MG63 (cell line): ENCODE data around the gene IPO8. TPM values are rescaled to one million over a fixed set of nuclear protein-coding genes. Genes with fewer than 3 reads are reported as not detected.

Experiments used
- DNase-seq: peaks from one replicate; pipeline ENCODE4 v3.0.0-alpha.2; 2020
- H3K27me3 ChIP-seq: fragments of 250-450 bp; sonication (Bioruptor Pico); 2 replicates; pipeline ENCODE4 v1.5.1; 2020; ENCODE audit warnings: mild to moderate bottlenecking, moderate library complexity
- H3K36me3 ChIP-seq: fragments of 250-450 bp; sonication (Bioruptor Pico); 2 replicates; pipeline ENCODE4 v1.5.1; 2020; ENCODE audit warnings: mild to moderate bottlenecking, moderate library complexity
- H3K4me3 ChIP-seq: fragments of 250-450 bp; sonication (Bioruptor Pico); 2 replicates; pipeline ENCODE4 v1.5.1; 2020; ENCODE audit warnings: mild to moderate bottlenecking, moderate library complexity
- H3K9me3 ChIP-seq: fragments of 250-450 bp; sonication (Bioruptor Pico); 2 replicates; pipeline ENCODE4 v1.5.1; 2020; ENCODE audit warnings: mild to moderate bottlenecking, moderate library complexity
- total RNA-seq: library from RNA; depleted of rRNA; stranded (reverse); fragments of >200 nt; shearing (Covaris generic); gene quantifications from 2 replicates; pipeline ENCODE4 v1.2.3, GENCODE V29; 2014; ENCODE audit warnings: low replicate concordance; rRNA removed

Gene IPO8
- 27.9 and 36.3 TPM in 2 replicates for total RNA-seq

GRCh38 chr12:30695199-30696102 lies at the start of gene IPO8:
Gene IPO8 (minus strand): TSS chr12:30695869. CDS start chr12:30695647, 222 bp downstream.
- H3K4me3 ChIP-seq = peak within 1 kb of the TSS; percentile 94
- DNase-seq = peak; percentile 98
- H3K27me3 ChIP-seq = no peaks in the 10 kb centered on the region
- no peaks in the 10 kb centered on the region for H3K9me3 ChIP-seq
- H3K36me3 ChIP-seq = no peaks in the 10 kb centered on the region

- Histone ChIP-seq H3K4me3 (no peak overlapping the region), H3K9me3 (peaks cover 5% of the 10 kb centered on the region; the same call in 1 of the 2 replicates), H3K36me3 (peaks cover 52% of the 10 kb centered on the region), H3K27me3 (no peaks in the 10 kb centered on the region)
- no peak for DNase-seq
These were observed 48.7 kb upstream of the IPO8 start for GRCh38 chr12:30744321-30744720.

- no peaks in the 10 kb centered on the region for H3K27me3 ChIP-seq
- H3K9me3 ChIP-seq = no peaks in the 10 kb centered on the region
- H3K36me3 ChIP-seq = peaks cover 34% of the 10 kb centered on the region
- no peak for DNase-seq
- no peak overlapping the region for H3K4me3 ChIP-seq
These were observed 44.6 kb upstream of the IPO8 start for GRCh38 chr12:30740274-30740673.

GRCh38 chr12:30739020-30739419 lies 43.4 kb upstream of the IPO8 start:
- Histone ChIP-seq H3K4me3 (no peak overlapping the region), H3K9me3 (no peaks in the 10 kb centered on the region), H3K36me3 (peaks cover 39% of the 10 kb centered on the region), H3K27me3 (no peaks in the 10 kb centered on the region)
- no peak for DNase-seq

- no peak for DNase-seq
- Histone ChIP-seq H3K4me3 (no peak overlapping the region), H3K27me3 (no peaks in the 10 kb centered on the region), H3K9me3 (no peaks in the 10 kb centered on the region), H3K36me3 (peaks cover 31% of the 10 kb centered on the region)
These were observed 37.4 kb upstream of the IPO8 start for GRCh38 chr12:30732954-30733637.

- no peak overlapping the region for H3K4me3 ChIP-seq
- no peak for DNase-seq
- no peaks in the 10 kb centered on the region for H3K9me3 ChIP-seq
- no peaks in the 10 kb centered on the region for H3K27me3 ChIP-seq
- H3K36me3 ChIP-seq = peaks cover 33% of the 10 kb centered on the region
These were observed 34.3 kb upstream of the IPO8 start for GRCh38 chr12:30730011-30730410.

- Histone ChIP-seq H3K4me3 (no peak overlapping the region), H3K9me3 (no peaks in the 10 kb centered on the region), H3K27me3 (no peaks in the 10 kb centered on the region), H3K36me3 (peaks cover 36% of the 10 kb centered on the region)
- no peak for DNase-seq
These were observed 33.9 kb upstream of the IPO8 start for GRCh38 chr12:30729547-30729946.

GRCh38 chr12:30726647-30727046 lies 31.0 kb upstream of the IPO8 start:
- peaks cover 33% of the 10 kb centered on the region for H3K36me3 ChIP-seq
- no peaks in the 10 kb centered on the region for H3K9me3 ChIP-seq
- no peaks in the 10 kb centered on the region for H3K27me3 ChIP-seq
- DNase-seq = no peak
- H3K4me3 ChIP-seq = no peak overlapping the region

GRCh38 chr12:30725739-30726138 lies 30.1 kb upstream of the IPO8 start:
- Histone ChIP-seq H3K27me3 (no peaks in the 10 kb centered on the region), H3K4me3 (no peak overlapping the region), H3K36me3 (peaks cover 39% of the 10 kb centered on the region), H3K9me3 (no peaks in the 10 kb centered on the region)
- no peak for DNase-seq

GRCh38 chr12:30719060-30719459 lies 23.4 kb upstream of the IPO8 start:
- Histone ChIP-seq H3K4me3 (no peak overlapping the region), H3K27me3 (no peaks in the 10 kb centered on the region), H3K36me3 (peaks cover 52% of the 10 kb centered on the region), H3K9me3 (no peaks in the 10 kb centered on the region)
- peak; percentile 84 for DNase-seq

GRCh38 chr12:30707613-30708342 lies 12.1 kb upstream of the IPO8 start:
- H3K9me3 ChIP-seq = no peaks in the 10 kb centered on the region
- no peak overlapping the region for H3K4me3 ChIP-seq
- peaks cover 33% of the 10 kb centered on the region for H3K36me3 ChIP-seq
- no peak for DNase-seq
- H3K27me3 ChIP-seq = no peaks in the 10 kb centered on the region

GRCh38 chr12:30706476-30706875 lies 10.8 kb upstream of the IPO8 start:
- Histone ChIP-seq H3K27me3 (no peaks in the 10 kb centered on the region), H3K4me3 (no peak overlapping the region), H3K36me3 (peaks cover 26% of the 10 kb centered on the region), H3K9me3 (no peaks in the 10 kb centered on the region)
- DNase-seq = no peak

- Histone ChIP-seq H3K4me3 (no peak overlapping the region), H3K9me3 (no peaks in the 10 kb centered on the region), H3K36me3 (no peaks in the 10 kb centered on the region), H3K27me3 (no peaks in the 10 kb centered on the region)
- DNase-seq = no peak
These were observed 5.4 kb upstream of the IPO8 start for GRCh38 chr12:30701056-30701455.

GRCh38 chr12:30700216-30700900 lies 4.7 kb upstream of the IPO8 start:
- Histone ChIP-seq H3K4me3 (no peak overlapping the region), H3K9me3 (no peaks in the 10 kb centered on the region), H3K27me3 (no peaks in the 10 kb centered on the region), H3K36me3 (no peaks in the 10 kb centered on the region)
- DNase-seq = no peak

GRCh38 chr12:30698346-30698745 lies 2.7 kb upstream of the IPO8 start:
- Histone ChIP-seq H3K9me3 (no peaks in the 10 kb centered on the region), H3K4me3 (no peak overlapping the region), H3K27me3 (no peaks in the 10 kb centered on the region), H3K36me3 (no peaks in the 10 kb centered on the region)
- no peak for DNase-seq

GRCh38 chr12:30696943-30697342 lies 1.3 kb upstream of the IPO8 start:
- no peak overlapping the region for H3K4me3 ChIP-seq
- no peaks in the 10 kb centered on the region for H3K27me3 ChIP-seq
- no peak for DNase-seq
- H3K9me3 ChIP-seq = no peaks in the 10 kb centered on the region
- no peaks in the 10 kb centered on the region for H3K36me3 ChIP-seq
